IMR-90 (cell line): Measurements from ENCODE around the gene DDC. TPM values are rescaled to one million over a fixed set of nuclear protein-coding genes. Genes with fewer than 3 reads are reported as not detected.

Source experiments
- ATAC-seq: fragments of 200-7000 bp; cut with Tn5 transposase; 2 replicates; pipeline ENCODE4 v1.9.1; 2020; ENCODE audit warnings: low read depth, mild to moderate bottlenecking, moderate library complexity
- BruUV-seq: library from RNA; stranded (reverse); fragments of 400-500 nt; replicated peaks from 2 replicates; lab custom pipeline; 2021; lab: Mats Ljungman, UMichigan
- CTCF ChIA-PET: fragments of 300-600 bp; formaldehyde crosslinking; extraction: SDS; loops from one replicate; lab custom pipeline; 2021; ENCODE audit warnings: antibody characterized with exemption; lab: Yijun Ruan, JAX
- POLR2A ChIA-PET: fragments of 300-600 bp; sonication (Branson Sonifier 250); formaldehyde crosslinking; loops from one replicate; lab custom pipeline; 2022; ENCODE audit warnings: antibody characterized with exemption; ENCODE audit not compliant: unreplicated experiment; lab: Charles Lee
- DNase-seq: peaks from one replicate; pipeline ENCODE4 v3.0.0; 2013
- H2AFZ ChIP-seq: replicated peaks from 2 replicates; pipeline ENCODE3; 2013; ENCODE audit warnings: low read length, mild to moderate bottlenecking; ENCODE audit not compliant: poor library complexity
- H2AK5ac ChIP-seq: 2 replicates; pipeline ENCODE4 v1.6.1; 2013; ENCODE audit warnings: low read depth, low read length, inconsistent platforms
- H2AK9ac ChIP-seq: replicated peaks from 2 replicates; pipeline ENCODE3; 2013; ENCODE audit warnings: mild to moderate bottlenecking, low read depth, low read length, moderate library complexity; ENCODE audit not compliant: poor library complexity
- H2BK120ac ChIP-seq: 2 replicates; pipeline ENCODE4 v1.6.1; 2013; ENCODE audit warnings: low read depth, low read length, inconsistent platforms
- H2BK15ac ChIP-seq: 3 replicates; pipeline ENCODE4 v1.6.1; 2013; ENCODE audit warnings: low read depth, low read length, inconsistent platforms
- H2BK20ac ChIP-seq: 2 replicates; pipeline ENCODE4 v1.6.1; 2013; ENCODE audit warnings: low read depth, mild to moderate bottlenecking, inconsistent platforms, low read length, moderate library complexity
- H2BK5ac ChIP-seq: 2 replicates; pipeline ENCODE4 v1.6.1; 2013; ENCODE audit warnings: mild to moderate bottlenecking, low read depth, low read length, inconsistent platforms; ENCODE audit not compliant: poor library complexity, severe bottlenecking
- H3K14ac ChIP-seq: replicated peaks from 2 replicates; pipeline ENCODE4 v1.6.1; 2013; ENCODE audit warnings: low read depth, low read length, inconsistent platforms
- H3K18ac ChIP-seq: 2 replicates; pipeline ENCODE4 v1.6.1; 2013; ENCODE audit warnings: low read depth, low read length, control low read depth
- H3K23ac ChIP-seq: 2 replicates; pipeline ENCODE4 v1.6.1; 2013; ENCODE audit warnings: low read depth, low read length, inconsistent platforms
- H3K27ac ChIP-seq: 2 replicates; pipeline ENCODE4 v1.5.1; 2013; ENCODE audit warnings: mild to moderate bottlenecking, control low read depth, low read length; ENCODE audit not compliant: insufficient read depth
- H3K27me3 ChIP-seq: 2 replicates; pipeline ENCODE4 v1.6.1; 2013; ENCODE audit warnings: low read length; ENCODE audit not compliant: control insufficient read depth, insufficient read depth
- H3K36me3 ChIP-seq: 2 replicates; pipeline ENCODE4 v1.6.1; 2013; ENCODE audit warnings: low read length, mixed read lengths; ENCODE audit not compliant: control insufficient read depth, insufficient read depth
- H3K4ac ChIP-seq: 2 replicates; pipeline ENCODE4 v1.6.1; 2013; ENCODE audit warnings: low read depth, low read length, inconsistent platforms
- H3K4me1 ChIP-seq: 2 replicates; pipeline ENCODE4 v1.6.1; 2013; ENCODE audit warnings: low read length, mixed read lengths; ENCODE audit not compliant: control insufficient read depth, insufficient read depth
- H3K4me2 ChIP-seq: 2 replicates; pipeline ENCODE4 v1.6.1; 2013; ENCODE audit warnings: low read depth, mild to moderate bottlenecking, control low read depth, low read length, moderate library complexity
- H3K4me3 ChIP-seq: 2 replicates; pipeline ENCODE4 v1.5.1; 2013; ENCODE audit warnings: low read depth, mild to moderate bottlenecking, control low read depth, low read length, moderate library complexity; ENCODE audit not compliant: insufficient read depth
- H3K56ac ChIP-seq: 2 replicates; pipeline ENCODE4 v1.6.1; 2013; ENCODE audit warnings: low read length, inconsistent platforms; ENCODE audit not compliant: insufficient read depth; ENCODE audit errors: extremely low read depth
- H3K79me1 ChIP-seq, 2 experiments: 2 replicates each; pipeline ENCODE4 v1.6.1; 2013; ENCODE audit warnings: low read length in 2 of 2, inconsistent platforms in 1 of 2, low read depth in 1 of 2
- H3K9ac ChIP-seq: 2 replicates; pipeline ENCODE4 v1.6.1; 2013; ENCODE audit warnings: low read depth, low read length, control low read depth
- H3K9me1 ChIP-seq: 2 replicates; pipeline ENCODE4 v1.6.1; 2013; ENCODE audit warnings: low read length, inconsistent platforms; ENCODE audit not compliant: insufficient read depth
- H3K9me3 ChIP-seq: 2 replicates; pipeline ENCODE4 v1.6.1; 2013; ENCODE audit warnings: low read length; ENCODE audit not compliant: control insufficient read depth, insufficient read depth
- H4K20me1 ChIP-seq: 2 replicates; pipeline ENCODE4 v1.6.1; 2013; ENCODE audit warnings: low read length, inconsistent platforms; ENCODE audit not compliant: insufficient read depth
- H4K5ac ChIP-seq: 2 replicates; pipeline ENCODE4 v1.6.1; 2013; ENCODE audit warnings: mild to moderate bottlenecking, low read depth, low read length, control low read depth
- H4K8ac ChIP-seq, 2 experiments: 2 replicates each; pipeline ENCODE4 v1.6.1; 2013; ENCODE audit warnings: low read depth in 2 of 2, low read length in 2 of 2, control low read depth in 1 of 2, inconsistent platforms in 1 of 2
- H4K91ac ChIP-seq: 2 replicates; pipeline ENCODE4 v1.6.1; 2013; ENCODE audit warnings: low read depth, low read length, inconsistent platforms; ENCODE audit not compliant: insufficient read depth
- BHLHE40 ChIP-seq: fragments of 150-350 bp; IDR thresholded peaks from 2 replicates; pipeline ENCODE4 v1.6.1; 2016; ENCODE audit warnings: mild to moderate bottlenecking, low read depth, low read length
- CEBPB ChIP-seq: IDR thresholded peaks from 2 replicates; pipeline ENCODE4 v1.6.1; 2012; ENCODE audit warnings: low read depth, low read length, improper control_type of control experiment
- CHD1 ChIP-seq: IDR thresholded peaks from 2 replicates; pipeline ENCODE4 v1.6.1; 2012; ENCODE audit warnings: low read depth, low read length, improper control_type of control experiment
- FOS ChIP-seq: fragments of 150-350 bp; IDR thresholded peaks from 2 replicates; pipeline ENCODE4 v1.6.1; 2016; ENCODE audit warnings: low read depth, low read length
- MAZ ChIP-seq: IDR thresholded peaks from 2 replicates; pipeline ENCODE4 v1.6.1; 2012; ENCODE audit warnings: low read depth, mild to moderate bottlenecking, low read length, improper control_type of control experiment, moderate library complexity, borderline replicate concordance
- MXI1 ChIP-seq: IDR thresholded peaks from 2 replicates; pipeline ENCODE4 v1.6.1; 2012; ENCODE audit warnings: low read depth, mild to moderate bottlenecking, low read length, moderate library complexity, borderline replicate concordance
- NFE2L2 ChIP-seq: fragments of 150-350 bp; IDR thresholded peaks from 2 replicates; pipeline ENCODE4 v1.6.1; 2016; ENCODE audit warnings: low read depth, mild to moderate bottlenecking, low read length
- RAD21 ChIP-seq: IDR thresholded peaks from 2 replicates; pipeline ENCODE4 v1.6.1; 2012; ENCODE audit warnings: low read length, improper control_type of control experiment
- RCOR1 ChIP-seq: IDR thresholded peaks from 2 replicates; pipeline ENCODE4 v1.6.1; 2012; ENCODE audit warnings: mild to moderate bottlenecking, low read length, improper control_type of control experiment; ENCODE audit not compliant: insufficient replicate concordance
- RFX5 ChIP-seq: IDR thresholded peaks from 2 replicates; pipeline ENCODE4 v1.8.0; 2012; ENCODE audit warnings: low read depth, mild to moderate bottlenecking, low read length, moderate library complexity
- SMC3 ChIP-seq: fragments of 150-350 bp; IDR thresholded peaks from 2 replicates; pipeline ENCODE4 v1.6.1; 2016; ENCODE audit warnings: low read depth, mild to moderate bottlenecking, antibody characterized with exemption, low read length, moderate library complexity
- WGBS, 2 experiments: methylation state at CpG; one replicate each; pipeline versions ENCODE4 v1.1.5 to v1.1.7; 2013; ENCODE audit warnings: missing lambda C conversion rate in 2 of 2; ENCODE audit not compliant: insufficient read length in 1 of 2; ENCODE audit errors: extremely low coverage in 2 of 2; 5-methylcytosine and 5-hydroxymethylcytosine counted together
- dilution Hi-C: fragments of 300-500 bp; cut with HindIII; formaldehyde crosslinking; loops from one replicate; pipeline ENCODE4 v1.14.3; 2018; ENCODE audit warnings: low sequenced_read_pairs; ENCODE audit not compliant: unreplicated experiment
- in situ Hi-C: fragments of 300-500 bp; cut with MboI; formaldehyde crosslinking; loops from 3 replicates; pipeline ENCODE4 v1.14.3; 2019; ENCODE audit warnings: low sequenced_read_pairs, inconsistent platforms, mixed read lengths
- intact Hi-C: fragments of 100-400 bp; cut with micrococcal nuclease; formaldehyde crosslinking; loops from 2 replicates; pipeline ENCODE4 v1.10.0; 2022
- polyA plus RNA-seq, 3 experiments: library from polyadenylated mRNA; depleted of rRNA; stranded (reverse); fragments of >200 nt; gene quantifications; 2 replicates each; pipeline ENCODE4 v1.2.3, GENCODE V29; 2012; ENCODE audit warnings: low replicate concordance in 1 of 3
- total RNA-seq: library from RNA; depleted of rRNA; stranded (reverse); fragments of >200 nt; gene quantifications from 2 replicates; pipeline ENCODE4 v1.2.3, GENCODE V29; 2012
- TF ChIP-seq, protein P1 (sequence below): conservative IDR thresholded peaks from 2 replicates; pipeline ENCODE4 v1.5.1; 2012; ENCODE audit warnings: mild to moderate bottlenecking, low read depth, low read length, improper control_type of control experiment
- TF ChIP-seq, protein P2 (sequence below): fragments of 150-350 bp; IDR thresholded peaks from 2 replicates; pipeline ENCODE4 v1.6.1; 2016; ENCODE audit warnings: low read depth, mild to moderate bottlenecking, low read length, moderate library complexity, borderline replicate concordance
- TF ChIP-seq, protein P3 (sequence below): fragments of 150-350 bp; IDR thresholded peaks from 2 replicates; pipeline ENCODE4 v1.6.1; 2017; ENCODE audit warnings: mild to moderate bottlenecking, antibody characterized with exemption, low read length, low read depth

Gene DDC
- total and polyA plus RNA-seq, 2 of the 4 experiments (the other 2 are of a cell fraction), result not detected

DNA sequence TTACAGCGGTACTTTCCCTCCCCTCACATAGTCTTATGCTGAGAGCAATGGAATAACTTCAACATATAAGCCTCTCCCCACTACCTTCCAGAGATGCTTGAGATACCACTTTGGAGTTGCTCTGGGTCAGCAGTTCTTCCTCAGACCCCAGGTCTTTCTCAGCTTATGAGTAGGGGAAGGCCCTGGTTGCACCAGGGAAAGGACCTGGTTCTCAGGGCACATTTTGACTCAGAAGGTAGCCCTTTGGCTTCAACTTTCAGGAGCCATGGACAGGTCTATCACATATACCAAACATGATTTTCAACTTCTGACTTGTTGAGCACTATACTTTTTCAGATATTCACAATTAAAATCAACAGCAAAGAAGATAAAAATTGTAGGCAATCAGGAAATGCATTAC is 103.5 kb downstream of the DDC start:
- H3K4ac ChIP-seq, result no peak overlapping the region
- H3K9ac ChIP-seq, result no peak overlapping the region
- H3K9me3 ChIP-seq, result no peaks in the 10 kb centered on the region
- ATAC-seq, result no peak
- BruUV-seq, result no TSS peak
- no peak overlapping the region for H4K5ac ChIP-seq
- ChIA-PET POLR2A (no interaction called here), CTCF (no interaction called here)
- no peak overlapping the region for H3K27ac ChIP-seq
- H2BK5ac ChIP-seq, result no peak overlapping the region
- no peaks in the 10 kb centered on the region for H4K20me1 ChIP-seq
- H3K56ac ChIP-seq, result no peak overlapping the region
- intact Hi-C loops, result no loop called here
- H2AFZ ChIP-seq, result no peak overlapping the region
- H3K4me1 ChIP-seq, result no peaks in the 10 kb centered on the region
- no peak overlapping the region for H2AK9ac ChIP-seq
- no peak overlapping the region for H3K14ac ChIP-seq
- no peak overlapping the region for H3K4me3 ChIP-seq
- H3K18ac ChIP-seq, result no peak overlapping the region
- no peaks in the 10 kb centered on the region for H3K9me1 ChIP-seq
- H3K79me1 ChIP-seq, result no peaks in the 10 kb centered on the region
- H3K4me2 ChIP-seq, result no peak overlapping the region
- no peak overlapping the region for H2BK15ac ChIP-seq
- dilution Hi-C loops, result no loop called here
- H3K23ac ChIP-seq, result no peak overlapping the region
- WGBS, 2 experiments, result no CpG with 5 or more reads among the region's 1 CpG
- in situ Hi-C loops, result loop anchor here (10.0 to 25.0 kb wide), 2 partner anchors 226 to 613 kb away; no protein-coding TSS in a partner anchor
- H2AK5ac ChIP-seq, result no peak overlapping the region
- no peak overlapping the region for H2BK20ac ChIP-seq
- H4K91ac ChIP-seq, result no peak overlapping the region
- H2BK120ac ChIP-seq, result no peak overlapping the region
- peaks cover 12% of the 10 kb centered on the region for H3K27me3 ChIP-seq
- H4K8ac ChIP-seq, result no peak overlapping the region
- no peaks in the 10 kb centered on the region for H3K36me3 ChIP-seq
- no peak for DNase-seq
- TF ChIP-seq RAD21 (no peak), CHD1 (no peak), MAZ (no peak), CEBPB (no peak), RFX5 (no peak), NFE2L2 (no peak), MXI1 (no peak), FOS (no peak), BHLHE40 (no peak), SMC3 (no peak), RCOR1 (no peak)
- TF ChIP-seq, protein P1, sequence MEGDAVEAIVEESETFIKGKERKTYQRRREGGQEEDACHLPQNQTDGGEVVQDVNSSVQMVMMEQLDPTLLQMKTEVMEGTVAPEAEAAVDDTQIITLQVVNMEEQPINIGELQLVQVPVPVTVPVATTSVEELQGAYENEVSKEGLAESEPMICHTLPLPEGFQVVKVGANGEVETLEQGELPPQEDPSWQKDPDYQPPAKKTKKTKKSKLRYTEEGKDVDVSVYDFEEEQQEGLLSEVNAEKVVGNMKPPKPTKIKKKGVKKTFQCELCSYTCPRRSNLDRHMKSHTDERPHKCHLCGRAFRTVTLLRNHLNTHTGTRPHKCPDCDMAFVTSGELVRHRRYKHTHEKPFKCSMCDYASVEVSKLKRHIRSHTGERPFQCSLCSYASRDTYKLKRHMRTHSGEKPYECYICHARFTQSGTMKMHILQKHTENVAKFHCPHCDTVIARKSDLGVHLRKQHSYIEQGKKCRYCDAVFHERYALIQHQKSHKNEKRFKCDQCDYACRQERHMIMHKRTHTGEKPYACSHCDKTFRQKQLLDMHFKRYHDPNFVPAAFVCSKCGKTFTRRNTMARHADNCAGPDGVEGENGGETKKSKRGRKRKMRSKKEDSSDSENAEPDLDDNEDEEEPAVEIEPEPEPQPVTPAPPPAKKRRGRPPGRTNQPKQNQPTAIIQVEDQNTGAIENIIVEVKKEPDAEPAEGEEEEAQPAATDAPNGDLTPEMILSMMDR, result no peak
- TF ChIP-seq, protein P2, sequence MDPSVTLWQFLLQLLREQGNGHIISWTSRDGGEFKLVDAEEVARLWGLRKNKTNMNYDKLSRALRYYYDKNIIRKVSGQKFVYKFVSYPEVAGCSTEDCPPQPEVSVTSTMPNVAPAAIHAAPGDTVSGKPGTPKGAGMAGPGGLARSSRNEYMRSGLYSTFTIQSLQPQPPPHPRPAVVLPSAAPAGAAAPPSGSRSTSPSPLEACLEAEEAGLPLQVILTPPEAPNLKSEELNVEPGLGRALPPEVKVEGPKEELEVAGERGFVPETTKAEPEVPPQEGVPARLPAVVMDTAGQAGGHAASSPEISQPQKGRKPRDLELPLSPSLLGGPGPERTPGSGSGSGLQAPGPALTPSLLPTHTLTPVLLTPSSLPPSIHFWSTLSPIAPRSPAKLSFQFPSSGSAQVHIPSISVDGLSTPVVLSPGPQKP, result no peak
- TF ChIP-seq, protein P3, sequence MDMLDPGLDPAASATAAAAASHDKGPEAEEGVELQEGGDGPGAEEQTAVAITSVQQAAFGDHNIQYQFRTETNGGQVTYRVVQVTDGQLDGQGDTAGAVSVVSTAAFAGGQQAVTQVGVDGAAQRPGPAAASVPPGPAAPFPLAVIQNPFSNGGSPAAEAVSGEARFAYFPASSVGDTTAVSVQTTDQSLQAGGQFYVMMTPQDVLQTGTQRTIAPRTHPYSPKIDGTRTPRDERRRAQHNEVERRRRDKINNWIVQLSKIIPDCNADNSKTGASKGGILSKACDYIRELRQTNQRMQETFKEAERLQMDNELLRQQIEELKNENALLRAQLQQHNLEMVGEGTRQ, result no peak
